Amniotic epithelial cell (primary cell): Measurements from ENCODE around the gene CHST9.
"Not testable (repeated sequence)": the region's sequence is repeated elsewhere in the genome, so short reads cannot be mapped to it uniquely, and the experiment has no call there.

Source experiments
- DNase-seq: peaks from one replicate; pipeline ENCODE4 v3.0.0-alpha.2; 2010; ENCODE audit warnings: low read depth

CHST9 gene

DNA sequence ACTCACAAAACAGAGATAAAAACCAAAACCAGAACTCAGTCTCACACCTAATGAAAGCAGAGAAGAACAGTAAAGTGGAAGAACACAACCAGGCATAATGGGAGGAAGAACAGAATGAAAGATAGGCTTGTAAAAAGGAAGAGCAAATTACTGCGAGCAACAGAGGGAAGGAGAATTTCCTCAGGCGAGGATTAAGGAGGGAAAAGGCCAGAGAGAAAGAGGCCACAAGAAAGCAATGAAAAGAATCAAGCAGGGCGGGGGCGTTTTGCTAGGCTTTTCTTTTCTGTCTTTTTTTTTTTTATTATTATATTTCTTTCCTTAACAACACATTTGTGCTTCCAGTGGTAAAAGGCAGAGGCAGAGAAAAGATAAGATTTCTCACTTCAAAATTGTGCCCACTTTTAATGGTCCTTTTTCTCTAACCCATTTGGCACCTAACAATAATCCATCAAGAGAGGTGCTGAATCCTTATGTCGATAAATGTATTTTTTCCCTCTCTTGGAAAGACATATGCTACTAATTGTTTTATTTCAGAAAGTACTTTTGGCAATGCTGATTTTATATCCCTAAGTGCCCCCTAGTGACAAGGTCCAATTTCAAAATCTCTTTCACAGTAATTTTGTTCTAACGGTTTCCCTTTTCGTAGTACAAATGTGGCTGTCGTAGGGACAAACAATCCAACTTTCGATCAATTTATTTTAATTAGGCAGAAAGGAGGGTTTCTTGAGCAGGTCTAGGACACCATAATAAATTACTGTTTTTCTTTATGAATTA, 180.9 kb downstream of the CHST9 start:
- DNase-seq, result no peak

DNA sequence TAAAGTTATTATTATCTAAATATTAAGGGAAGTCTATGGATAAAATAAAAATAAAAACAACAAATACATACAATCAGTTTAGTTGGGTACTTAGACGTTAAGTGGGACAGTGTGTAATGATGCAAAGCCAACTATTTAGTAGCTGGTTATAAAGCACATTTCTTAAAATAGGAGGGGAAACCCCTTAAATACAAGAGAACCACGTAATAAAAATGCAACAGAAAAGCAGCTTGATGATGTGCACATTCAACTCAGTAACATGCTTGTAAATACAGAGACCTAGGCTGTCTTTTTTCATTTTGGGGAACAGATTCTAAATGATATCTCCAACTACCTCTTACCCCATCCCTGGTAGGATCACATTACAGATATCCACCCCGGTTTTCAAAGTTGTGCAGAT, 185.3 kb downstream of the CHST9 start:
- DNase-seq, result no peak

DNA sequence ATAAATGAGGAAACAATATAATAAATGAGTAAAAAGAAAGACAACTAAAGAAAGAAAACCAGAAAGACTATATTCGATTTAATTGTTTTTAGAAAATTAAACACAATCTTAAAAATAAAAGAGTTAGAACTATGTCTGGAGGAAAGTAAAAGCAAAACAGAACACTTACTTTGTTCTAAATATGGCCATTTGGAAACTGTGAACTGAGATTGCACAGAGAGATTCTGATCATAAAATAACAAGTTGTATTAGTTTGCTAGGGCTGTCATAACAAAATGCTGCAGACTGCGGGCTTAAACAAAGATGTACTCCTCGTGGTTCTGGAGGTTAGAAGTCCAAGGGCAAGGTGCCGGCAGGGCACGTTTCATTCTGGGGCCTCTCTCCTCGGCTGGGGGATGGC, 191.5 kb downstream of the CHST9 start:
- DNase-seq, result no peak

DNA sequence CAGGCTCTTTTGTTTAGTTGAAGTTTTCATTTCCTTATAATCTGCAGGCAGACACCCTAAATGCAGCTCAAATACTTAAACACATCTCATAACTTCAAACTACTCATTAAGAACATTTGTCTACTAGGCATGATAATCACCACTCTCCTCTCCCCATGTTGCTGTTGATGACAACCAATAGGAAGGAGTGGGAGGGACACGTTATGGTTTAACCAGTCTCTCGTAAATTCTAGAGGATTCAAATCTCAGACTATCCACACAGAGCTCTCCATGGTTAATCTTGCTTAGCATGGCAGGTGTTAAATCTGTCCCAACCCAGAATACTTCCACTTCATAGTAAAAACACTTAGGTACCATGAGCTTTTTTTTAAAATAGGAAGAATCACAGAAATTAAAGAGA, 192.2 kb downstream of the CHST9 start:
- DNase-seq, result no peak

DNA sequence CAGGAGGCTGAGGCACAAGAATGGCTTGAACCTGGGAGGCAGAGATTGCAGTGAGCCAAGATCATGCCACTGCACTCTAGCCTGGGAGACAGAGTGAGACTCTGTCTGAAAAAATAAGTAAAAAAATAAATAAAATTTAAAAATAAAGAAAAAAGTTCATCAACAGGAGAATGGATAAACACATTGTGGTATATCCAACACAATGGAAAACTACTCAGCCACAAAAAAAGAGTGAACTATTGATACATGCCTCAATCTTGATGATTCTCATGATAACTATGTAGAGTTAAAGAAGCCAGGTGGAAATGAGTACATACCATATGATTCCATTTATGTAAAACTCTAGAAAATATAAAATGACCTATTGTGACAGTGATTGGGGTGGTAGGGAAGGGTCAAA, 195.3 kb downstream of the CHST9 start:
- DNase-seq, result no peak

DNA sequence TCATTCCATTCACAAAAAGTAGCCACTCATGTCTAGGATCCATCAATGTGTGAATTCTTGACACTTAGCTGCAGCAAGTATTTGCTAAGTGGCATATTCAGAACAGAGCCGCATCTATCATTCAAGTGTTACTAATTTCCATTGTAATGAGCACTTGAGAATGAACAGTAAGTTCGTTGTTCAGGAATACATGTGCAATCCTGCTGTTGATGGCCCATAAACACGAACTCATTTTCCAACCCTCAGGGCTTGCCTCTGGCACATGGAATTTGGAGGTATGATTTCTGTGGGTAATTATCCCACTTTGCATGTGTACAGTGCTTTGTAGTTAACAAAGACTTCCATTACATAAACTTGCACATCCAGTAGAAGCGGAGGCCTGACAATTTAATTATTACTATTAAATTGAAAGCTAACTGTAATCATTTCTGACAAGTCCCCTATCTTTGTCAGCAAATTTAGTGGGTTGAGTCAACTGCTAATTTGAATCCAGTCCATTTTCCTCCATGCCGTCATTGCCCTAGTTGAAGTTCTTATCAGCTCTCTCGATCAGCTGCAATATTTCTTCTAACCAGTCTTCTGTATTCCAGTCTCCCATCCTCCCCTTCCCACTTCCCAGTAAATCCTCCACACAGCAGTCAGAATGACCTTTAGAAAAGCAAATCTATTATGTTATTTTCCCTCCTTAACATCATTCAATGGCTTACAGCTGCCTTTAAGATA, 203.6 kb downstream of the CHST9 start:
- DNase-seq, result no peak

DNA sequence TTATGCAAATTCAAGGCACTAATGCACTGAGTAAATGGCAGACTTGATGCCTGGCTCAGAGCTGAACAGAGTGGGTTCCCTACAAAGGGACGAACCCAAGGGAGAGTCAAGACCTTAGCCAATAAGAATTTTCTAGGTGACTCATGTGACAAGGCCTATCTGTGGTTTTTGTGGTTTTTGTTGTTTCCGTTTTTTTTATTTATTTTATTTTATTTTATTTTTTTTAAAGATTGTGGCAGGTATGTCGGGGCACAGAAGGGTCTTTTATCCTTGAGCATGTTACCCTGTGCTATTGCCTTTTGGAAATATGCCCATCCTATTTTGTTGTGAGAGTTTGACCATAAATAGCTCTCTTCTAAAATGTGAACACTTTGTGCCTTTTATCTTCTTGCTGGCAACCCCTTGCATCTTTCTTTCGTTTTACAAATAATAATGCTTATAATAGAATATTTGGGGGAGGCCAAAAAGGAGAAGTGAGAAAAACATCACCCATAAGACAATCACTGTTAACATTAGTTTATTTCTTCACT, 206.2 kb downstream of the CHST9 start:
- DNase-seq, result no peak

DNA sequence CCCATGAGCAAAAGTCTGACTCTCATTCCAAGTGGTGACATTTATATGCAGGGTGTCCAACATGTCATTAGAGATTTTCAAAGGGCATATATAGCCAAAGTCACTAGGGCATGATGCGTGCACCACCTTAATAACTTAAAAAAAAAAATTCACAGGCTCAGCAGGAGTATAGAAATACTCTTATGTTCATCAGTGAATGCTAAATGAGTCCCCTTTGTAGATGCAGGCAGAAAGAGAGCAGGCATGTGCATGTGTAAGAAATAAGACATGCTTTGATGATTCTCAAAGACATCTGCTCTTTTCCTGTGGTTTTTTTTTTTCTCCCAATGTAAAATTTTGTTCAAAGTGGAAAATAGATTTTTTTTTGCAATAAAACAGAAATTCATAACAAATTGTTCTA, 207.3 kb downstream of the CHST9 start:
- DNase-seq, result no peak

DNA sequence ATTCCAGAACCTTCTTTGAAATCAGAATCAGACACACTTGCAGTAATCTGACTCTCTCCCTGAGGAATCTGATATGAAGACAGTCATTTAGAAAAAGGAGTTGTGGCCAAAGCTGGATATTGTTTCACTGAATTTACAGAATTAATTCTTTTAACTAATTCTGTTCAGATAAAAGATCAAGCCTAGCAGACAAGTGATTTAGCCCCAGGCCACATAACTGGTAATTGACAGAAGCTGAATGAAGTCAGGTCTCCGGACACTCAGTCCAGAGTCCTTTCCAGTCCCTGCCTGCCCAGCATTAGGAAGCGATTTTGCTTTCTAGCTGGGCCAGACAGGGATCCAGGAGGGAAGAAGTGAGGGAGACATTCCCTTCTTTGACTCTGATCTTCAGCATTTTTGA, 208.9 kb downstream of the CHST9 start:
- DNase-seq, result no peak

DNA sequence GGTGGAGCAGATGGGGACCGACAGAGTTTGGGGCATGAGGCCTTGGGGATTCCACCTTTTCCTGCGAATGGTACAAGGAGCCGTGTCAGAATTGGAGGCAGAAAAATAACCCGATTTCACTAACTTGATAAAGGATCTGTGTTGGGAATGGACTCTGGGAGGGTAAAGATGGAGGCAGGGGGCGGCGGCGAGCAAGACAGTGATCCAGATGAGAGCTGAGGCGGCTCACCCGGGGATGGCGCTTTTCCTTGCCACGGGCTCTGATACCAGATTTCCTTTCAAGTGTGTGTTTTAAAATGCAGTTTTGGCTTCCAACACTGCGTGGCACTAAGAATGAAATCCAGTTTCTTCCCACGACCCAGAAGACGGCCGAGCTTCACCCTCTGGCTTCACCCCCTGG, 212.6 kb downstream of the CHST9 start:
- DNase-seq, result not testable (repeated sequence)

DNA sequence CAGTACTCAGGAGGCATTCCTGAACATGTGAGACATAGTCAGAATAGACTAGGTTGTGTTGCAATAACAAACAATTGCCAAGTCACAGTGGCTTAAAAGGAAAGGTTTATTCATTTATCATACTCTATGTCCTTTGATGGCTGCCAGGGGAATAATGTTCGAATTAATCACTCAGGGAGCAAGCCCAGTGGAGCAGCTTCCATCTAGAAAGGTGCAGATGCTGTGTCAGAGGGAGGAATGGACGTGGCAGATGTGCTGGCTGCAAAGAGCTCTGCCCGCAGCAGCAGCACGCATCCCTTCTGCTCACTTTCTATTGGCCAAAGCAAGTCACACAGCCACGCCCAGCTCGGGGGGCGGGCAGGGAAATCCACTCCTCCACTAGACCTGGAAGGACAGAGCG, 213.7 kb downstream of the CHST9 start:
- DNase-seq, result no peak

DNA sequence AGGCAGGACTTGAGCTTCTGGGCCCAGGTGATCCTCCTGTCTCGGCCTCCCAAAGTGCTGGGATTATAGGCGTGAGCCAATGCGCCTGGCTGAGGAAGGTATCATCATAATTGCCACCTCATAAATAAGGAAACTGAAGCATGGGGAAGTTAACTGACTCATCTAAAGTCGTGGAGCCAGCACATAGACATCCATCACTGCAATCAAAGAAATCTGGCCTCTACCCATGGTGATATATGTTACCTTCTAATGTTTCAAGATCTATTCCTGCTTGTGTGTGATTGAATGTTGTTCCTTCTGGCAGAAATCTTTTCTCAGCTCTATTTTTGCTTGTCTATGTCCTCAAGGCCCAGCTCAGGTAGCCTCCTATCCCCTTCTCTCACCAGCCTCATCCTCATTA, 214.5 kb downstream of the CHST9 start:
- DNase-seq, result no peak

DNA sequence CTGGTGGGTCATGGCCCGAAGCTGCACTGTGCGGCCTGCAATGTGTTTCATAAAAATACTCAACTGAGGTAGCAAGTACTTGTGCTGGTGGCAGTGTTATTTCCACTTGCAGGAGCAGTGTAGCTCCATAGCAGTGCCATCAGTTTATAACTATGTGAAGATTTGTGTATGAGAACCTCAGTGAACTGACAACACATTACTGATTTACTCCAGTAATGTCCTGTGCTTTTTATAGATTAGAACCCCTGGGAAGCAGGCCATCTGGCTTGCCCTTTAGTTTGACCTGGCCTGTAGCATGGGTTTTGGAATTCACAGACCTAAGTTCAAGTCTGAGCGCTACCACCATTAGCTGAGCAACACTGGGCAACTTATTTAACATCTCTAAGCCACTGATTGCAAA, 219.9 kb downstream of the CHST9 start:
- no peak for DNase-seq

DNA sequence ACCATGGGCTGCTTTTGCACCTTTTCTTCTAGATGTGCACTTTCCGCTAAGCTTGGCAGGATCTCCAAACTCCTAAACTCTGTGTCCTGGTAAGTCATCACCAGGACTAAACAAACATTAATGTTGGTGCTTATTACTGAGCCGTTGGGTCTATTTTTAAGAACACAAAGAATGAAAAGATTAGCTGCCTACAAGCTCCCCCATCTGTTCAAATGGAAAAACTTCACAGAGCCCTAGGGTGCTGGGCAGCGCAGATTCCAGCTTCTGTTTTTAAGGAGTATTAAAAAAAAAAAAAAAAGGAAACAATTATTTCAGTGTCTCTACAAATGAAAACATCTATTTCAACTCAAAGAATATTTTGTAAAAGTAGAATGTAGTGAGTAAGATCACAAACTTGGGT, 221.8 kb downstream of the CHST9 start:
- no peak for DNase-seq

DNA sequence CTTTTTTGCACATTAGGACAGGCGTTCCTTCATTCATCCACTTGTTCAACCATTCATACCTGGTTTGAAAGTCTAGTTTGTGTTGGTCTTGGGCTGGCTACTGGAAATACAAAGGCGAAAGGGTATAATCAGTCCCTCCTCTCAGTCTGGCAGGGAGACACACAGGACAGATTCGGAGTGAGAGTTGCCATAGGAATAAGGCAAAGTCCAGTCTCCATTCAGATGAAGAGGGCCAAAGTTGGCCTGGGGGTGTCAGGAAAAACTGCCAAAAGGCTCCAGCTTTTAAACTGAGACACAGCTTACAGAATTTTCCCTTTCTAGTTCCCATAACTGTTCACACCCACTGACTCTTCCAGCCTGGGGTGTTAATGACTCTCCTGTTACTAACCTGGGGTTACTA, 223.3 kb downstream of the CHST9 start:
- DNase-seq, result no peak

DNA sequence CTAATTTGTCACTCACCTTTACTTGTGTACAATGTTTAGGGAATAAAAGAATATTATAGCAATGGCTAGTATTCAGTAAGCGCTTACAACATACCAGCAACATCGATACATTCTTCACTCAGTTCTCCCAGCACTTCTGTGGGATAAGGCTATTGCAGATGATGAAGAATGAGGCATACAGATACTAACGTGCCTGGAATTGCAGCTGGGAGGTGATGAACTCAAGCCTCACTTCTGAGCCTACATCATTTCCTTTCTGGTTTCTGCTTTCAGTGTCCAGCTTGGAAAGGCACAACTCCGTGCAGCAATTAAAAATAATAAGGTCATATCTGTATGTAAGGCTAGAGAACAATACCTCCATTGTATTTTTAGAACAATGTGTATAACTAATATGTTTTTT, 224.2 kb downstream of the CHST9 start:
- no peak for DNase-seq

DNA sequence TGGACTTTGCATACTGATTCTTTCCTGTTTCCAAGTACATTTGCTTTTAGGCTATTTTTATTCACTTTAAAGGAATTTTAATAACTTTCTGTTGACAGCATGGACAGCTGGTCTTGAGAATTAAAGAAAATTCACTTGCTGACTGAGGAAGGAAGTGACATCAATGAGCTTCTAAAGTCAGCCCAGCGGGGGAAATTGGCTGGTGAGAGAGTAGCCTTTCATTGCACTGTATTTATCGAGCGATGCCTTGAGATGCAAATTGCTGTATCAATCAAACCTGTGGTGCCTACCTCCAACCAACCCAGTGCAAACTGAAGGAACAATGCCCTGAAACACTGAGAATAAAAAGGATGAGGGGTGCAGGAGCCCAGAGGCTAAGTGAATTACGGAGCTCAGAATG, 228.2 kb downstream of the CHST9 start:
- DNase-seq, result no peak

DNA sequence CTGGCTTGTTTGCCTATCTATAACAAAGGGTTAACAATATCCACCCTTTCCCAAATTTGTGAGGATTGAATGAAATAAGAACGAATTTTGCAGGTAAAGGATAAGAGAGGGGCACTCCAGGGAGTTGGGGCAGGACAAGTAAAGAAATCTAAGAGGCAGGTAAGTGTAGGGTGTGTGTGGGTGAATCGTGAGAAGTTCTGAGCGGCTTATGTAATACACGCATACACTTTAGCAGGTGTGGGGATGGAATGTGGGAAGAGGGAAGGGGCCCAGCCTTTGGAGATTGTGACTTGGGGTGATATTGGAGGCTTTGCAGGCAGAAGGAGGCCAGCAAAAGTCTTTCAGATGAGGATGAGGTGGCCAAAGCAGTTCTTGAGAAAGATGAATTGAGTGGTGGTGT, 236.4 kb downstream of the CHST9 start:
- no peak for DNase-seq

DNA sequence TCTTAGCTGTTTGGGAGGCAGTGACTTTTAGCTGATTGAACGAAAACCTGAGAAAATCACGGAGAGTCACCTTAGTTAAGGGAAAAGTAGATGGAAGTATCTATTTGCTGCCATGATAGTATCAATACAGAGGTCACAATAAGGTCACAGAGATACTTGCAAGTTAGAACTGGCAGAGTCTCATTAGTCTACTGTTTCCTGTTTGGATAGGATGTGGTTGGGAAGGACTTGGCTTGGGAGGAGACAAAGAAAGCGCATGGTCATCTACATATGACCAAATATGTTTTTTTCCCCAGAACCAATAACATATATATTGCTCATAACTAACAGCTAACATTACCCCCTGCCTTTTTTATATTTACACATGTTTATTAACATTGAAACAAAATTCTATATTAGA, 241.2 kb downstream of the CHST9 start:
- DNase-seq, result no peak

DNA sequence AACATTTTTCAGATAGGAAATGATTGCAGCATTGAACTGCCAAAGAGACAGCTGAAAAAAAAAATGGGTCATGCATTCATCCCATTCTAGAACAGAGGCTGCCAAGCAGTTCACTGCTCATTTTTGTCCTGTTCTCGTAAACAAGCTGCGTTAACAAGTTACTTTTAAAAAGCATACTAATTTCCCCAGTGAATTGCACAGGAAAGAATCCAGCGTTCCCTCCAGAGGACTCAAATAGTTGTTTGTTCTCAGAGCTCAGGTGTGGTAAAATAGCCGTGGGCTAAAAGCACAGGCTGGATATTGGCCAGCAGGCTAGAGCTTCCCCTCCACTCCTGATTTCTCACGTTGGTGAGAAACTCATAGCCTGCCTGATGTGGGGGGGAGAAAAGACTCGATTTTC, 243.5 kb downstream of the CHST9 start:
- no peak for DNase-seq

DNA sequence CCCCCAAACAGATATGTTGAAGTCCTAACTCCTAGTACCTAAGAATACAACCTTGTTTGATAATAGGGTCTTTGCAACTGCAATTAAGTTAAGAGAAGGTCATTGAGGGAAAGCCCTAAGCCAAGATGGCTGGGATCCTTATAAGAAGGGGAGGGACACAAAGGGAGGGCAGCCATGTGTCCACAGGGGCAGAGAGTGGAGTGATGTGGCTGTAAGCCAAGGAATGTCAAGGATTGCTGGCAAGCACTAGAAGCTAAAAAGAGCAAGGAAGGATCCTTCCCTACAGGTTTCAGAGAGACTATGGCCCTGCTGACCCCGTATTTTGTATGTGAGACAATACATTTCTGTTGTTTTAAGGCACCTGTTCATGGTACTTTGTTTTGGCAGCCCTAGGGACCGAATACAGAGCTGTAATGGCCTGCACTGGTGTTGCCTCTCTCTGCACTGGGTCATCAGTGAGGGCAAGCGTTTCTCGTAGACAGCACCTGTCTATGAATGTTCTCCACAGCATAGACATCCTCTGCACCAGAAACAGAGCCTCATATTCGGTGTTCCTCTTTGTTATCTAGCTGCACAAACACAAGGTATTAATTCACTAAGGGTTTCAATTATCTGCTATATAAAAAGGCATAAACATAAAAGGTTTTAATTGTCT, 244.2 kb downstream of the CHST9 start:
- DNase-seq, result no peak

DNA sequence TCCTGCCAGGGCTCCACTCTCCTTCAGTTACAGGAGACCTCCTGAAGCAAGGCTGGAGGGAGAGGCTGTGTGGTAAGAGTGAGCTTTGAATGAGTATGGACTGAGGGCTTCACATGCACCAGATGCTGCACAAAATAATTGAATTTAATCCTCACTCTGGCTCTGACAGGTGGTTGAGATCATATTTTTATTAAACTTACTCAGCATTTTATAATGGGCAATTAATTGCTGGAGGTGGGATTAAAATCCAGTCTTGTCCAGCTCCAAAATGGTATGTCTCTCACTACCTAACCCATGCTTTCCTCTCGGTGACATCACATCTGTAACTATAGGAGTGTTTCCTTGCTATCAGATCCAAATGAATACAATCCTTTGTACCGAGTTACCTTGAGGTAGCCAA, 253.4 kb downstream of the CHST9 start:
- no peak for DNase-seq

DNA sequence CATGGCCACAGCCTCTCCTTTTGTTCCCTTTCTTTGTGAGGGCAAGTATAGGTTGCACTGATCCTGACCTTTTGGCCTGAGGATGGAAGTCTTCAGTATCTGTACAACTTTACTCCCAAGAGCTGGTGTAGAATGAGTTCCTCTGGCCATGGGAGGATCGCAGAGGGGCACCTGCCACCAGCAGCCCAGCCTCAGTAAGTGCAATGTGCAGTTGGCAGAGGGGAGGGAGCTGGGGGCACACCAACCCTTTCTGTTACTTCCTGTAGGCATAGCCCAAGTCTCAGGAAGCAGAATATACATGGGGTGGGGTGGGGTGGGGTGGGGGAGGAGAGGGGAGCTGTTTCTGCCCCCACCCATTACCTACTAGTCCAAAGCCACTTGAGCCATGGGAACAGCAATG, 254.5 kb downstream of the CHST9 start:
- no peak for DNase-seq
